ENCODE data around the gene CDC42BPG. TPM values are rescaled to one million over a fixed set of nuclear protein-coding genes. Genes with fewer than 3 reads are reported as not detected.
A peak's percentile ranks its signal among the peaks of the same experiment; 100 is the strongest.

The CDC42BPG gene
- total and polyA plus RNA-seq, 9 of the 15 experiments (the other 6 are each of a cell fraction or from before 2014, with no cell fraction given), result 0.04 to 8.8 (median 2.1) TPM

- TF ChIP-seq HNRNPUL1 (IDR thresholded peaks at IDR 0.05; ENCODE audit: low read length) (no peak), SRSF3 (IDR thresholded peaks at IDR 0.05; ENCODE audit: insufficient read depth, low read length) (no peak), LEF1 (IDR thresholded peaks at IDR 0.05) (no peak), CBFB (CRISPR knock-in tag; IDR thresholded peaks at IDR 0.05) (no peak), ZNF280B (CRISPR knock-in tag; IDR thresholded peaks at IDR 0.05) (no peak), ZNF398 (CRISPR knock-in tag; IDR thresholded peaks at IDR 0.05) (no peak), FIP1L1 (IDR thresholded peaks at IDR 0.05; ENCODE audit: low read depth, low read length, poor library complexity, severe bottlenecking) (peak; percentile 46), GTF2F1 (IDR thresholded peaks at IDR 0.05; ENCODE audit: low read depth, low read length) (no peak), ZNF79 (CRISPR knock-in tag; IDR thresholded peaks at IDR 0.05; ENCODE audit: low read depth) (no peak), HCFC1 (IDR thresholded peaks at IDR 0.05; ENCODE audit: low read depth, low read length) (peak; percentile 78), ZNF24 (IDR thresholded peaks at IDR 0.05) (no peak), PURB (CRISPR knock-in tag; IDR thresholded peaks at IDR 0.05; ENCODE audit: low read depth) (no peak), PCBP1 (IDR thresholded peaks at IDR 0.05; ENCODE audit: low read depth, low read length, poor library complexity, severe bottlenecking) (peak; percentile 80), TAF9B (IDR thresholded peaks at IDR 0.05; ENCODE audit: partially characterized antibody) (no peak), LARP7 (IDR thresholded peaks at IDR 0.05) (no peak), HBP1 (CRISPR knock-in tag; IDR thresholded peaks at IDR 0.05) (no peak), ETV5 (CRISPR knock-in tag; IDR thresholded peaks at IDR 0.05; ENCODE audit: low read depth) (no peak; the same call in 1 of the 2 replicates), RBFOX2 (IDR thresholded peaks at IDR 0.05; ENCODE audit: low read depth, low read length) (peak; percentile 81)
Measured at GRCh38 chr11:64844330-64845128, at the start of gene CDC42BPG (continued).

Measured in K562 (cell line).